IMR-90 (cell line): ENCODE measurements around the gene MGST2. TPM values are rescaled to one million over a fixed set of nuclear protein-coding genes. Genes with fewer than 3 reads are reported as not detected.

Experiments used
- ATAC-seq: fragments of 200-7000 bp; cut with Tn5 transposase; 2 replicates; pipeline ENCODE4 v1.9.1; 2020; ENCODE audit warnings: low read depth, mild to moderate bottlenecking, moderate library complexity
- BruUV-seq: library from RNA; stranded (reverse); fragments of 400-500 nt; replicated peaks from 2 replicates; lab custom pipeline; 2021; lab: Mats Ljungman, UMichigan
- CTCF ChIA-PET: fragments of 300-600 bp; formaldehyde crosslinking; extraction: SDS; loops from one replicate; lab custom pipeline; 2021; ENCODE audit warnings: antibody characterized with exemption; lab: Yijun Ruan, JAX
- POLR2A ChIA-PET: fragments of 300-600 bp; sonication (Branson Sonifier 250); formaldehyde crosslinking; loops from one replicate; lab custom pipeline; 2022; ENCODE audit warnings: antibody characterized with exemption; ENCODE audit not compliant: unreplicated experiment; lab: Charles Lee
- DNase-seq: peaks from one replicate; pipeline ENCODE4 v3.0.0; 2013
- H2AFZ ChIP-seq: replicated peaks from 2 replicates; pipeline ENCODE3; 2013; ENCODE audit warnings: low read length, mild to moderate bottlenecking; ENCODE audit not compliant: poor library complexity
- H2AK5ac ChIP-seq: 2 replicates; pipeline ENCODE4 v1.6.1; 2013; ENCODE audit warnings: low read depth, low read length, inconsistent platforms
- H2AK9ac ChIP-seq: replicated peaks from 2 replicates; pipeline ENCODE3; 2013; ENCODE audit warnings: mild to moderate bottlenecking, low read depth, low read length, moderate library complexity; ENCODE audit not compliant: poor library complexity
- H2BK120ac ChIP-seq: 2 replicates; pipeline ENCODE4 v1.6.1; 2013; ENCODE audit warnings: low read depth, low read length, inconsistent platforms
- H2BK15ac ChIP-seq: 3 replicates; pipeline ENCODE4 v1.6.1; 2013; ENCODE audit warnings: low read depth, low read length, inconsistent platforms
- H2BK20ac ChIP-seq: 2 replicates; pipeline ENCODE4 v1.6.1; 2013; ENCODE audit warnings: low read depth, mild to moderate bottlenecking, inconsistent platforms, low read length, moderate library complexity
- H2BK5ac ChIP-seq: 2 replicates; pipeline ENCODE4 v1.6.1; 2013; ENCODE audit warnings: mild to moderate bottlenecking, low read depth, low read length, inconsistent platforms; ENCODE audit not compliant: poor library complexity, severe bottlenecking
- H3K14ac ChIP-seq: replicated peaks from 2 replicates; pipeline ENCODE4 v1.6.1; 2013; ENCODE audit warnings: low read depth, low read length, inconsistent platforms
- H3K18ac ChIP-seq: 2 replicates; pipeline ENCODE4 v1.6.1; 2013; ENCODE audit warnings: low read depth, low read length, control low read depth
- H3K23ac ChIP-seq: 2 replicates; pipeline ENCODE4 v1.6.1; 2013; ENCODE audit warnings: low read depth, low read length, inconsistent platforms
- H3K27ac ChIP-seq: 2 replicates; pipeline ENCODE4 v1.5.1; 2013; ENCODE audit warnings: mild to moderate bottlenecking, control low read depth, low read length; ENCODE audit not compliant: insufficient read depth
- H3K27me3 ChIP-seq: 2 replicates; pipeline ENCODE4 v1.6.1; 2013; ENCODE audit warnings: low read length; ENCODE audit not compliant: control insufficient read depth, insufficient read depth
- H3K36me3 ChIP-seq: 2 replicates; pipeline ENCODE4 v1.6.1; 2013; ENCODE audit warnings: low read length, mixed read lengths; ENCODE audit not compliant: control insufficient read depth, insufficient read depth
- H3K4ac ChIP-seq: 2 replicates; pipeline ENCODE4 v1.6.1; 2013; ENCODE audit warnings: low read depth, low read length, inconsistent platforms
- H3K4me1 ChIP-seq: 2 replicates; pipeline ENCODE4 v1.6.1; 2013; ENCODE audit warnings: low read length, mixed read lengths; ENCODE audit not compliant: control insufficient read depth, insufficient read depth
- H3K4me2 ChIP-seq: 2 replicates; pipeline ENCODE4 v1.6.1; 2013; ENCODE audit warnings: low read depth, mild to moderate bottlenecking, control low read depth, low read length, moderate library complexity
- H3K4me3 ChIP-seq: 2 replicates; pipeline ENCODE4 v1.5.1; 2013; ENCODE audit warnings: low read depth, mild to moderate bottlenecking, control low read depth, low read length, moderate library complexity; ENCODE audit not compliant: insufficient read depth
- H3K56ac ChIP-seq: 2 replicates; pipeline ENCODE4 v1.6.1; 2013; ENCODE audit warnings: low read length, inconsistent platforms; ENCODE audit not compliant: insufficient read depth; ENCODE audit errors: extremely low read depth
- H3K79me1 ChIP-seq, 2 experiments: 2 replicates each; pipeline ENCODE4 v1.6.1; 2013; ENCODE audit warnings: low read length in 2 of 2, inconsistent platforms in 1 of 2, low read depth in 1 of 2
- H3K9ac ChIP-seq: 2 replicates; pipeline ENCODE4 v1.6.1; 2013; ENCODE audit warnings: low read depth, low read length, control low read depth
- H3K9me1 ChIP-seq: 2 replicates; pipeline ENCODE4 v1.6.1; 2013; ENCODE audit warnings: low read length, inconsistent platforms; ENCODE audit not compliant: insufficient read depth
- H3K9me3 ChIP-seq: 2 replicates; pipeline ENCODE4 v1.6.1; 2013; ENCODE audit warnings: low read length; ENCODE audit not compliant: control insufficient read depth, insufficient read depth
- H4K20me1 ChIP-seq: 2 replicates; pipeline ENCODE4 v1.6.1; 2013; ENCODE audit warnings: low read length, inconsistent platforms; ENCODE audit not compliant: insufficient read depth
- H4K5ac ChIP-seq: 2 replicates; pipeline ENCODE4 v1.6.1; 2013; ENCODE audit warnings: mild to moderate bottlenecking, low read depth, low read length, control low read depth
- H4K8ac ChIP-seq, 2 experiments: 2 replicates each; pipeline ENCODE4 v1.6.1; 2013; ENCODE audit warnings: low read depth in 2 of 2, low read length in 2 of 2, control low read depth in 1 of 2, inconsistent platforms in 1 of 2
- H4K91ac ChIP-seq: 2 replicates; pipeline ENCODE4 v1.6.1; 2013; ENCODE audit warnings: low read depth, low read length, inconsistent platforms; ENCODE audit not compliant: insufficient read depth
- BHLHE40 ChIP-seq: fragments of 150-350 bp; IDR thresholded peaks from 2 replicates; pipeline ENCODE4 v1.6.1; 2016; ENCODE audit warnings: mild to moderate bottlenecking, low read depth, low read length
- CEBPB ChIP-seq: IDR thresholded peaks from 2 replicates; pipeline ENCODE4 v1.6.1; 2012; ENCODE audit warnings: low read depth, low read length, improper control_type of control experiment
- CHD1 ChIP-seq: IDR thresholded peaks from 2 replicates; pipeline ENCODE4 v1.6.1; 2012; ENCODE audit warnings: low read depth, low read length, improper control_type of control experiment
- CTCF ChIP-seq: conservative IDR thresholded peaks from 2 replicates; pipeline ENCODE4 v1.5.1; 2012; ENCODE audit warnings: mild to moderate bottlenecking, low read depth, low read length, improper control_type of control experiment
- ELK1 ChIP-seq: fragments of 150-350 bp; IDR thresholded peaks from 2 replicates; pipeline ENCODE4 v1.6.1; 2016; ENCODE audit warnings: low read depth, mild to moderate bottlenecking, low read length, moderate library complexity, borderline replicate concordance
- FOS ChIP-seq: fragments of 150-350 bp; IDR thresholded peaks from 2 replicates; pipeline ENCODE4 v1.6.1; 2016; ENCODE audit warnings: low read depth, low read length
- MAFK ChIP-seq: IDR thresholded peaks from 2 replicates; pipeline ENCODE4 v1.6.1; 2012; ENCODE audit warnings: low read depth, low read length, improper control_type of control experiment
- MAZ ChIP-seq: IDR thresholded peaks from 2 replicates; pipeline ENCODE4 v1.6.1; 2012; ENCODE audit warnings: low read depth, mild to moderate bottlenecking, low read length, improper control_type of control experiment, moderate library complexity, borderline replicate concordance
- MXI1 ChIP-seq: IDR thresholded peaks from 2 replicates; pipeline ENCODE4 v1.6.1; 2012; ENCODE audit warnings: low read depth, mild to moderate bottlenecking, low read length, moderate library complexity, borderline replicate concordance
- NFE2L2 ChIP-seq: fragments of 150-350 bp; IDR thresholded peaks from 2 replicates; pipeline ENCODE4 v1.6.1; 2016; ENCODE audit warnings: low read depth, mild to moderate bottlenecking, low read length
- POLR2A ChIP-seq: IDR thresholded peaks from 2 replicates; pipeline ENCODE4 v1.6.1; 2012; ENCODE audit warnings: mild to moderate bottlenecking, low read depth, low read length
- RAD21 ChIP-seq: IDR thresholded peaks from 2 replicates; pipeline ENCODE4 v1.6.1; 2012; ENCODE audit warnings: low read length, improper control_type of control experiment
- RCOR1 ChIP-seq: IDR thresholded peaks from 2 replicates; pipeline ENCODE4 v1.6.1; 2012; ENCODE audit warnings: mild to moderate bottlenecking, low read length, improper control_type of control experiment; ENCODE audit not compliant: insufficient replicate concordance
- RFX5 ChIP-seq: IDR thresholded peaks from 2 replicates; pipeline ENCODE4 v1.8.0; 2012; ENCODE audit warnings: low read depth, mild to moderate bottlenecking, low read length, moderate library complexity
- SMC3 ChIP-seq: fragments of 150-350 bp; IDR thresholded peaks from 2 replicates; pipeline ENCODE4 v1.6.1; 2016; ENCODE audit warnings: low read depth, mild to moderate bottlenecking, antibody characterized with exemption, low read length, moderate library complexity
- USF2 ChIP-seq: fragments of 150-350 bp; IDR thresholded peaks from 2 replicates; pipeline ENCODE4 v1.6.1; 2017; ENCODE audit warnings: mild to moderate bottlenecking, antibody characterized with exemption, low read length, low read depth
- WGBS, 2 experiments: methylation state at CpG; one replicate each; pipeline versions ENCODE4 v1.1.5 to v1.1.7; 2013; ENCODE audit warnings: missing lambda C conversion rate in 2 of 2; ENCODE audit not compliant: insufficient read length in 1 of 2; ENCODE audit errors: extremely low coverage in 2 of 2; 5-methylcytosine and 5-hydroxymethylcytosine counted together
- dilution Hi-C: fragments of 300-500 bp; cut with HindIII; formaldehyde crosslinking; loops from one replicate; pipeline ENCODE4 v1.14.3; 2018; ENCODE audit warnings: low sequenced_read_pairs; ENCODE audit not compliant: unreplicated experiment
- in situ Hi-C: fragments of 300-500 bp; cut with MboI; formaldehyde crosslinking; loops from 3 replicates; pipeline ENCODE4 v1.14.3; 2019; ENCODE audit warnings: low sequenced_read_pairs, inconsistent platforms, mixed read lengths
- intact Hi-C: fragments of 100-400 bp; cut with micrococcal nuclease; formaldehyde crosslinking; loops from 2 replicates; pipeline ENCODE4 v1.10.0; 2022
- polyA plus RNA-seq, 3 experiments: library from polyadenylated mRNA; depleted of rRNA; stranded (reverse); fragments of >200 nt; gene quantifications; 2 replicates each; pipeline ENCODE4 v1.2.3, GENCODE V29; 2012; ENCODE audit warnings: low replicate concordance in 1 of 3
- total RNA-seq: library from RNA; depleted of rRNA; stranded (reverse); fragments of >200 nt; gene quantifications from 2 replicates; pipeline ENCODE4 v1.2.3, GENCODE V29; 2012

Gene MGST2
- total and polyA plus RNA-seq, 2 of the 4 experiments (the other 2 are of a cell fraction) = 4.8 to 10.5 TPM

- intact Hi-C loops (no loop called here), dilution Hi-C loops (no loop called here), in situ Hi-C loops (no loop called here)
- Histone ChIP-seq H2AFZ (no peak overlapping the region), H3K79me1 (no peaks in the 10 kb centered on the region), H2AK9ac (no peak overlapping the region), H3K23ac (no peak overlapping the region), H4K91ac (no peak overlapping the region), H3K36me3 (peaks cover 2% of the 10 kb centered on the region; the same call in 1 of the 2 replicates), H2BK20ac (no peak overlapping the region), H3K4me2 (no peak overlapping the region), H3K56ac (no peak overlapping the region), H3K9me3 (no peaks in the 10 kb centered on the region), H3K27me3 (no peaks in the 10 kb centered on the region), H4K8ac (no peak overlapping the region), H2BK15ac (no peak overlapping the region), H3K18ac (no peak overlapping the region), H3K9me1 (peaks cover 8% of the 10 kb centered on the region; the same call in 1 of the 2 replicates), H3K27ac (no peak overlapping the region), H2AK5ac (no peak overlapping the region), H3K4ac (no peak overlapping the region), H3K4me1 (peaks cover 11% of the 10 kb centered on the region), H4K20me1 (no peaks in the 10 kb centered on the region), H3K9ac (no peak overlapping the region), H3K14ac (no peak overlapping the region), H3K4me3 (no peak overlapping the region), H2BK120ac (no peak overlapping the region), H4K5ac (no peak overlapping the region), H2BK5ac (no peak overlapping the region)
- DNase-seq (no peak), ATAC-seq (no peak)
- ChIA-PET POLR2A (no interaction called here), CTCF (no interaction called here)
- no peak for TF ChIP-seq RCOR1
- no peak for TF ChIP-seq MXI1
- no peak for TF ChIP-seq SMC3
- TF ChIP-seq CHD1 = no peak
- no peak for TF ChIP-seq BHLHE40
- no peak for TF ChIP-seq ELK1
- TF ChIP-seq POLR2A = no peak
- TF ChIP-seq MAZ = no peak
- TF ChIP-seq NFE2L2 = no peak
- no peak for TF ChIP-seq RFX5
- no peak for TF ChIP-seq MAFK
- no peak for TF ChIP-seq FOS
- TF ChIP-seq USF2 = no peak
- TF ChIP-seq CEBPB = no peak
- TF ChIP-seq RAD21 = no peak
- TF ChIP-seq CTCF = no peak
- no TSS peak for BruUV-seq
- WGBS, 2 experiments = no CpG with 5 or more reads among the region's 3 CpGs
Measured at GRCh38 chr4:139686988-139687387, 21.4 kb downstream of the MGST2 start.
